Activated CD4-positive, alpha-beta T cell treated with anti-CD3 and anti-CD28 coated beads for 36 hours (primary cell): ENCODE measurements around the gene TPRX1. TPM values are rescaled to one million over a fixed set of nuclear protein-coding genes. Genes with fewer than 3 reads are reported as not detected.
A peak's percentile ranks its signal among the peaks of the same experiment; 100 is the strongest.

Source experiments
- ATAC-seq: fragments of 200-7000 bp; cut with Tn5 transposase; one replicate; pipeline ENCODE4 v1.10.0; 2021; ENCODE audit warnings: mild to moderate bottlenecking, moderate library complexity
- CTCF ChIA-PET: fragments of 350-600 bp; sonication (Branson Sonifier 250); formaldehyde crosslinking; loops from one replicate; lab custom pipeline; 2021; ENCODE audit warnings: antibody characterized with exemption; lab: Charles Lee
- POLR2A ChIA-PET: fragments of 350-600 bp; sonication (Branson Sonifier 250); formaldehyde crosslinking; loops from one replicate; lab custom pipeline; 2021; ENCODE audit warnings: antibody characterized with exemption, inconsistent platforms; lab: Charles Lee
- DNase-seq: peaks from one replicate; pipeline ENCODE4 v3.0.0-alpha.2; 2020
- H3K27ac Mint-ChIP-seq: one replicate; pipeline ENCODE4 v1.8.0; 2021; ENCODE audit warnings: mixed read lengths
- H3K27me3 Mint-ChIP-seq: one replicate; pipeline ENCODE4 v1.8.0; 2021; ENCODE audit warnings: mixed read lengths
- H3K36me3 Mint-ChIP-seq: one replicate; pipeline ENCODE4 v1.8.0; 2021; ENCODE audit warnings: low read depth, mixed read lengths
- H3K4me1 Mint-ChIP-seq: one replicate; pipeline ENCODE4 v1.8.0; 2021; ENCODE audit warnings: mixed read lengths
- H3K4me3 Mint-ChIP-seq: one replicate; pipeline ENCODE4 v1.8.0; 2021; ENCODE audit warnings: mild to moderate bottlenecking, moderate library complexity, mixed read lengths
- H3K9me3 Mint-ChIP-seq: one replicate; pipeline ENCODE4 v1.8.0; 2021; ENCODE audit warnings: low read depth, mixed read lengths
- intact Hi-C, 2 experiments: fragments of 100-400 bp; cut with DNase I in 1 of 2; cut with micrococcal nuclease in 1 of 2; formaldehyde crosslinking; loops; one replicate each; pipeline versions ENCODE4 v1.14.2 to v1.15.1; 2022 to 2024; cut with DNase I, micrococcal nuclease
- total RNA-seq, 2 experiments: library from RNA; stranded (reverse); gene quantifications; one replicate each; pipeline ENCODE4 v1.2.3, GENCODE V29; 2021

The TPRX1 gene
- total RNA-seq, 2 experiments from 2014 or later = not detected

GRCh38 chr19:47757617-47758442 lies 46.5 kb downstream of the TPRX1 start:
- peaks cover 43% of the 10 kb centered on the region for H3K36me3 Mint-ChIP-seq
- no peak overlapping the region for H3K27ac Mint-ChIP-seq
- H3K9me3 Mint-ChIP-seq = no peaks in the 10 kb centered on the region
- no peak overlapping the region for H3K4me3 Mint-ChIP-seq
- ChIA-PET CTCF (interaction anchor here (0.7 to 1.0 kb wide), 2 partner anchors 9 to 245 kb away, joined by 3 read pairs; no protein-coding TSS in a partner anchor), POLR2A (interaction anchor here (0.6 to 2.0 kb wide), 5 partner anchors 22 to 241 kb away, joined by 3 to 11 read pairs (median 4); no protein-coding TSS in a partner anchor)
- DNase-seq = no peak
- no peak for ATAC-seq
- peaks cover under 1% of the 10 kb centered on the region for H3K4me1 Mint-ChIP-seq
- no peaks in the 10 kb centered on the region for H3K27me3 Mint-ChIP-seq
- intact Hi-C loops = no loop called here

- Mint-ChIP-seq H3K36me3 (peaks cover 50% of the 10 kb centered on the region), H3K27me3 (no peaks in the 10 kb centered on the region), H3K4me1 (peaks cover 8% of the 10 kb centered on the region), H3K27ac (no peak overlapping the region), H3K4me3 (no peak overlapping the region), H3K9me3 (no peaks in the 10 kb centered on the region)
- DNase-seq (no peak), ATAC-seq (no peak)
- ChIA-PET POLR2A (interaction anchor here (0.6 to 1.4 kb wide), 4 partner anchors 9 to 39 kb away, joined by 3 to 9 read pairs (median 5); no protein-coding TSS in a partner anchor), CTCF (interaction anchor here (1.0 kb wide), 1 partner anchor 9 kb away, joined by 3 read pairs; no protein-coding TSS in a partner anchor)
- intact Hi-C loops = no loop called here
Observed at GRCh38 chr19:47756953-47757608, 47.3 kb downstream of the TPRX1 start.

GRCh38 chr19:47756627-47756929 lies 47.8 kb downstream of the TPRX1 start:
- ATAC-seq = no peak
- ChIA-PET POLR2A (interaction anchor here (1.2 to 1.4 kb wide), 2 partner anchors 9 kb away, joined by 3 to 9 read pairs; no protein-coding TSS in a partner anchor), CTCF (no interaction called here)
- H3K9me3 Mint-ChIP-seq = no peaks in the 10 kb centered on the region
- no peak overlapping the region for H3K27ac Mint-ChIP-seq
- no peak overlapping the region for H3K4me3 Mint-ChIP-seq
- DNase-seq = no peak
- intact Hi-C loops = no loop called here
- peaks cover 9% of the 10 kb centered on the region for H3K4me1 Mint-ChIP-seq
- no peaks in the 10 kb centered on the region for H3K27me3 Mint-ChIP-seq
- peaks cover 54% of the 10 kb centered on the region for H3K36me3 Mint-ChIP-seq

- peaks cover 57% of the 10 kb centered on the region for H3K36me3 Mint-ChIP-seq
Observed at GRCh38 chr19:47755762-47756626, 48.4 kb downstream of the TPRX1 start.

GRCh38 chr19:47755065-47755761 lies 49.1 kb downstream of the TPRX1 start:
- Mint-ChIP-seq H3K4me3 (no peak overlapping the region), H3K36me3 (peaks cover 62% of the 10 kb centered on the region), H3K4me1 (peaks cover 15% of the 10 kb centered on the region), H3K9me3 (no peaks in the 10 kb centered on the region), H3K27me3 (no peaks in the 10 kb centered on the region), H3K27ac (no peak overlapping the region)
- intact Hi-C loops = no loop called here
- POLR2A ChIA-PET = interaction anchor here (0.6 to 1.4 kb wide), 2 partner anchors 8 to 24 kb away, joined by 3 to 9 read pairs; no protein-coding TSS in a partner anchor
- DNase-seq (no peak), ATAC-seq (no peak)
- CTCF ChIA-PET = interaction anchor here (0.9 kb wide), 1 partner anchor 57 kb away, joined by 5 read pairs; no protein-coding TSS in a partner anchor

More at GRCh38 chr19:47755762-47756626, 48.4 kb downstream of the TPRX1 start:
- no peak for ATAC-seq
- intact Hi-C loops = no loop called here
- H3K4me3 Mint-ChIP-seq = no peak overlapping the region
- no peak overlapping the region for H3K27ac Mint-ChIP-seq
- H3K27me3 Mint-ChIP-seq = no peaks in the 10 kb centered on the region
- DNase-seq = no peak
- POLR2A ChIA-PET = interaction anchor here (0.5 to 1.4 kb wide), 4 partner anchors 8 to 116 kb away, joined by 3 to 9 read pairs (median 3); no protein-coding TSS in a partner anchor
- H3K9me3 Mint-ChIP-seq = no peaks in the 10 kb centered on the region
- peaks cover 12% of the 10 kb centered on the region for H3K4me1 Mint-ChIP-seq
- CTCF ChIA-PET = interaction anchor here (0.9 kb wide), 1 partner anchor 58 kb away, joined by 5 read pairs; no protein-coding TSS in a partner anchor

GRCh38 chr19:47754206-47755064 lies 49.9 kb downstream of the TPRX1 start:
- Mint-ChIP-seq H3K27ac (no peak overlapping the region), H3K27me3 (no peaks in the 10 kb centered on the region)
- intact Hi-C loops = no loop called here

GRCh38 chr19:47752440-47753211 lies 51.7 kb downstream of the TPRX1 start:
- ATAC-seq (no peak), DNase-seq (no peak)
- ChIA-PET CTCF (interaction anchor here (0.6 to 0.8 kb wide), 4 partner anchors 9 to 38 kb away, joined by 3 to 5 read pairs (median 3); no protein-coding TSS in a partner anchor), POLR2A (interaction anchor here (1.2 kb wide), 1 partner anchor 29 kb away, joined by 3 read pairs; no protein-coding TSS in a partner anchor)
- intact Hi-C loops = no loop called here
- Mint-ChIP-seq H3K4me3 (no peak overlapping the region), H3K4me1 (peaks cover 33% of the 10 kb centered on the region), H3K9me3 (no peaks in the 10 kb centered on the region), H3K36me3 (peaks cover 66% of the 10 kb centered on the region), H3K27me3 (no peaks in the 10 kb centered on the region), H3K27ac (peak overlapping the region; percentile 55)

More at GRCh38 chr19:47754206-47755064, 49.9 kb downstream of the TPRX1 start:
- POLR2A ChIA-PET = no interaction called here
- peaks cover 16% of the 10 kb centered on the region for H3K4me1 Mint-ChIP-seq
- CTCF ChIA-PET = no interaction called here
- H3K36me3 Mint-ChIP-seq = peaks cover 64% of the 10 kb centered on the region
- H3K9me3 Mint-ChIP-seq = no peaks in the 10 kb centered on the region
- no peak overlapping the region for H3K4me3 Mint-ChIP-seq
- ATAC-seq (no peak), DNase-seq (no peak)
